ENCODE measurements around the gene PDZD8. TPM values are rescaled to one million over a fixed set of nuclear protein-coding genes. Genes with fewer than 3 reads are reported as not detected.
"Not testable (repeated sequence)": the region's sequence is repeated elsewhere in the genome, so short reads cannot be mapped to it uniquely, and the experiment has no call there.

PDZD8 gene
- total RNA-seq, 1 experiment from 2014 or later: 42.8 TPM

DNA sequence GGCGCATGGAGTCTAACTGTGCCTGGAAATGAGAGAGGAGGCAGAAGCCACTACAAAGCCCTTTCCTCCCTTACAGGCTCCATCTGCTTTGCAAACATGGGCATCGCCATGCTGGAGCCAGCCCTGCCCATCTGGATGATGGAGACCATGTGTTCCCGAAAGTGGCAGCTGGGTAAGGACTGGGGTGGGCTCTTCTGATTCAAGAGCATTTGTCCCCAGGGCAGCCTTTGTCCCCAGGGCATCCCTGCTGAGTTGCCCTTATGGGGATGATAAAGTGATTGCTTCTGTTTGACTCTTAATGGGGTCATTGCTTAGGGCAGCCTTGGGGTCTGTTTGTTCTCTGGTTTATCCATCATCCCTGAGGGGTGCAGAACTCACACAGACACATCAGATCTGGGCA, 117.5 kb downstream of the PDZD8 start:
- no peak for DNase-seq (ENCODE audit: extremely low read depth, low read depth)

DNA sequence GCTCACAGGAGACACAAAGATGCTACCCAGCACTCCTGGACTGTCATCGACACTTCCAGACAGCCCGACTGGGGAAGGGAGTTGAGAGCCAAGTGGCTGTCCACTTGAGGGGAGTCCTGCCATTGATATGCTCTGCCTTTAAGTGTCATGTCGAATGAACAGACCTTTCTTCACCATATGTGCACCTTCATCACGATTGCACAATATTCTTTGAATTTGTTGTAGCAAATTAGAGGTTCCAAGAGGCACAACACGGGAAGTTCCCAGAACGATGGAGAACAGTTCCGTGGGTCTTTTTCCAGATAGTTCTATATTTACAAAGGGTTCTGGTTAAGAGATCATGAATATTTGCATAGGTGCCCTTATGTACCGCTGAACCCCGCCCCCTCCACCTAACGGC, 118.3 kb downstream of the PDZD8 start:
- DNase-seq (ENCODE audit: extremely low read depth, low read depth): no peak

DNA sequence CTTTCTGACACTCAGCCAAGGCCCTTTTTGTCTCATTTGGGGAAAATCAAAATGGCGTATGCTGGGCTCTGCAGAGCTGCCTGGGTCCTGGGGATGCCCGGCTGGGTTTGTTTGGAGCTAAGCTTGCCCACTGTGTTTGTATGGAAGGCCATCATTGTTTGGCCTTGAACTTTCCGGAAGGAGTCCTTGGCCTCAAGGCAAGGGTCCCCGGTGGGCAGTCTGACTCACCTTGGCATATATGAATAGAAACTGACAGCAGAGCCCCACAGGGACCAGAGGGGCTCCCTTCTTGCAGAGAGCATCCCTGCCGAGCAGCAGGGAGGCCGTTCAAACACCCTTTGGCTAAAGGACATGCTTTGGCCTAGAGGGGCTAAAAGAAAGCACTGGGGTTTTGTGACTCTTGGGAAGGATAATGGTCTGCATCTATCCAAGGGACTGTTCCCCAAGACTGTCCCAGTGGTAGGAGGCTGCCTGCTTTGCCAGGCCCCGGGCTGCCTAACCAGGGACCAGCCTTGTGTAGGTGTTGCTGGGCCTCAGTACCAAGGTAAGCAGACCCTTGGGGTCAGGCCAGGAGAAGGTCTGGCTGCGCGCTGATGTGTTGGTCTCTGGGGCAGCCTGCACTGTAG, 119.3 kb downstream of the PDZD8 start:
- DNase-seq (ENCODE audit: extremely low read depth, low read depth): no peak

DNA sequence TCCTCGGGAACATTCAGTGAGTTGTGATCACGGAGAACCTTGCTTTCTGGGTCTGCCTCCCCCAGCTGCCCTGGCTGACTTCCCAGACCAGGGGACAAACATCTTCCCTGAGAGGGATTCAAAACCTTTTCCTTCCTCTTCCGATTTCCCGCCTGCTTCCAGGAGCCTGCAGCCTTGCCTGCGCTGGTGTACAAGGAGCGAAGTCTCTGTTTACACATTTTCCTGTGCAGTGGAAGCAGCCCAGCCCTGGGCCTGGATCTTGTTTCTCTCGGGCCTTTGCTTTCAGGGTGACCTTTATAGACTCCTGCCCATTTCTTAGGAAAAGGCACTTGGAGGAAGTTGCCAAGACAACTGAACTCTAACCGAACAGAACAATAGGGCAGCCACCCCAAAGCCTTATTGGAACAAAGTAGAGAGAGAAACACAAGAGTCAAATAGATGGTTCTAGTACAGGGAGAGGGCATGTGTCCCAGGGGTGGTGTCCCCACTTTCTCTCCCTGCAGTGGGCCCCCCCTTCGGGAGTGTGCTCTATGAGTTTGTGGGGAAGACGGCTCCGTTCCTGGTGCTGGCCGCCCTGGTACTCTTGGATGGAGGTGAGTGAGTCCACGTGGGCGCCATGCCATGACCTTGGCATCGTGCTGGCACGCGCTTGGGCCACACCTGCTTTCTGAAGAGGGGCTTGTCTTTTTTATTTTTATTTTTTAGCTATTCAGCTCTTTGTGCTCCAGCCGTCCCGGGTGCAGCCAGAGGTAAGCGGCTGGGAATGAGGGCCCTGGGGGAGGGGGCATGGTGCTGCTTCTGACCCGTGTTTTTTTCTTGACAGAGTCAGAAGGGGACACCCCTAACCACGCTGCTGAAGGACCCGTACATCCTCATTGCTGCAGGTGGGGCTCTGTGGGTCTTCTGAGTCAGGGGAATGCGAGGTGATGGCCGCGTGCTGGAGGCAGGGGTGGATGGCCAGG, 120.2 kb downstream of the PDZD8 start:
- DNase-seq (ENCODE audit: extremely low read depth, low read depth): no peak

DNA sequence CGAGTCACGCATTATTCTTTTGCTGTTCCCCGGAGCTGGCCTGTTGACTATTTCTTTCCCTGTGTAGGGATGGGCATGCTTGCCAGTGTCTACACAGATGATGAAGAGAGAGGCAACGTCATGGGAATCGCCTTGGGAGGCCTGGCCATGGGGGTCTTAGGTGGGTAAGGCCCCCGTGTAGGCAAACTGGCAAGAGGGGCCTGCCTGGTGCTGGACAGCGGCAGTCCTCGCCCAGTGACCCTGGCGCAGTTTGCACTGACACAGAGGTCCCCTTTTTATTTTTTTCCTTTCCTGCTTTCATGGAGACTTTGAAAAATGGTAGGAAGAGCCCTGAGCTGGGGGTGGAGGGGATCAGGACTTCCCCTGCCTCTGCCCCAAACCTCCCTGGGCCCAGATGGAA, 120.9 kb downstream of the PDZD8 start:
- no peak for DNase-seq (ENCODE audit: extremely low read depth, low read depth)

DNA sequence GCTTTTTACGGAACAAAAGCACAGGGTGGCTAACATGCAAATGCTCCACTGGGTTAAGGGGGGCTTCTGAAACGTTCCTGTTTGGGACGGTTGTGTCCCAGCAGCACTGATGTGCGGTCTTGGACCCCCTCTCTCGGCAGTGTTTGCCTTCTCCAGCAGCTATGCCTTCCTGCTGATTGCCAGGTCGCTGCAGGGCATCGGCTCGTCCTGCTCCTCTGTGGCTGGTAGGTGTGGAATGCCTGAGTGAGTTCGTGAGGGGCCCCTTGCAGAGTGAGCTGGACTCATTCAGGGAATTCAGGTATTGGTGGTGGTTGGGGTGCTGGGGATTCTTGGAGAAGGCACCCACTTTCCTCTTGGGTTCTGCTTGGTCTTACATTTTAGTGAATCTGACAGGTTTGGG, 121.3 kb downstream of the PDZD8 start:
- no peak for DNase-seq (ENCODE audit: extremely low read depth, low read depth)

DNA sequence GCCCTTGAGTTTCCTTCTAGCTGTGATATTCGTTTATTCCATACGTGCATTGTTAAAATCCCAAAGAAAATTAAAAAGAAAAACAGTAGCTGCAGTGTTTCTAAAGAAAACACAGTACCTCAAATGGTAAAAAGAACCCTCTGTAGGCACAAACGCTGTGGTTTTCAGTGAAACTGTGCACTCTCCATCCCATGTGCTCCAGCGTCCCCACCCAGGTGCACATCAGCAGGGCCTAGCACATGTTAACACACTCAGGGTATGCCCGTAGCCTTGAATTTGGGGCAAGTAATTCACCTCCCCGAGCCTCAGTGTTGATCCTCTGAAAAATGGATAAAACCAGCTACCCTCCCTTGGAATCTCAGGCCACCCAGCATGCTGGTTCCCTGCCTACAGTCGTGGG, 124.8 kb downstream of the PDZD8 start:
- DNase-seq (ENCODE audit: extremely low read depth, low read depth): no peak

DNA sequence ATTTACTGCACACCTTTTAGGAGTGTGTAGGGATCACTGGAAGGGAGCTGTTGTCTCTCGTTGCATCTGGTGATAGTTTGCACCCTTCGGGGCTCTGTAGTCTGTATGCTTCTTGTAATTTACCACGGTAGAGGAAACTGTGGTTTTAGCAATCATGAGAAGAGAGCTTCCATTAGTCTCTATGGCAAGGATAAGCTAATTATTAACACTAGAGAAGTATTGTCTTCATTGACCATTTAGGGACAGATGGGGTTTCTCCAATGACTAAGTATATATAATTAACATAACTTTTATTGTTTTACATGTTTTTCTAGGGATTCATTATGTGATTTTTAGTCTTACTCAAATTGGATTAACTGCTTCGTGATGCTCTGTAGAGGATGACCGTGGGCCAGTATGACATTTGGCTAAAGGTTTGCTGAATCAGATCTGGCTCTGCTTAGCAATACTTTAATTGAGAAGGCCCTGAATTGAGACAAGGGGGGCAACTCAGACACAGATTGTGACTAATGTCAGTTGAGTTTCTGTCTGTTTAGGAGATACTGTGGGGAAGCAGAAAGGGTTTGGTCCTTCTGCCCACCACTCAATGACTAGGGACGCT, 125.6 kb downstream of the PDZD8 start:
- no peak for DNase-seq (ENCODE audit: extremely low read depth, low read depth)

DNA sequence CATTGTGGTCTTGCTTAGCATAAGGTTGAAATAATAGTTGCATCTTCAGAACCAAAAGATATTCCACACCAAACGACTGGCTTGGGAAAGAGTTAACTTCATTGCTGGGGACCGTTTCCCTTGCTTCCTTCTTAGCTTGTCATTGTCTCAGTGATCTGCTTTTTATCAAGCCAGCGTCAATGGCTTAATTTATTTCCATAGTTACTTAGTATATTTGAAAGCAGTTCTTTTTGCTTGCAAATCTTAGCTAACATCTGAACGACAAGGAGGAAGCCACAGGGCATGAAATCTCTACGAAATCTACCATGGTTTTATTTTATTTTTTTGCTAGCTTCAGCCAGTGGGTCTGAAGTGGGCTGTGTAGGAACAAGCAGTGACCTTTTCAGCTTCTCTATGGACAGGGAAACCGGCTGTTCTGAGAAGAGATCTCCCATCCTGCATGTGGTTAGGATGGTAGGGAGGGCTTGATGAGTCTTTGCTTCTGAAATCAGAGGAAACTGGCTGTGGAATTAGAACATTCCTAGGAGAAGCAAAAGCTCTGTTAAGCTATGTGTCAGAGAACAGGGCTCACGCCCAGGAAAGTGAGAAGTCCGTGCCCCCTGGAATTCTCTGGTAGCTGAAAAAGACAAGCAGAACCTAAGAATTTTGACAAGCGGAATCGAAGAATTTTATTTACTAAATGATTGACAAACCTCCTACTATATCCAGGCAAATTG, 126.3 kb downstream of the PDZD8 start:
- no peak for DNase-seq (ENCODE audit: extremely low read depth, low read depth)

DNA sequence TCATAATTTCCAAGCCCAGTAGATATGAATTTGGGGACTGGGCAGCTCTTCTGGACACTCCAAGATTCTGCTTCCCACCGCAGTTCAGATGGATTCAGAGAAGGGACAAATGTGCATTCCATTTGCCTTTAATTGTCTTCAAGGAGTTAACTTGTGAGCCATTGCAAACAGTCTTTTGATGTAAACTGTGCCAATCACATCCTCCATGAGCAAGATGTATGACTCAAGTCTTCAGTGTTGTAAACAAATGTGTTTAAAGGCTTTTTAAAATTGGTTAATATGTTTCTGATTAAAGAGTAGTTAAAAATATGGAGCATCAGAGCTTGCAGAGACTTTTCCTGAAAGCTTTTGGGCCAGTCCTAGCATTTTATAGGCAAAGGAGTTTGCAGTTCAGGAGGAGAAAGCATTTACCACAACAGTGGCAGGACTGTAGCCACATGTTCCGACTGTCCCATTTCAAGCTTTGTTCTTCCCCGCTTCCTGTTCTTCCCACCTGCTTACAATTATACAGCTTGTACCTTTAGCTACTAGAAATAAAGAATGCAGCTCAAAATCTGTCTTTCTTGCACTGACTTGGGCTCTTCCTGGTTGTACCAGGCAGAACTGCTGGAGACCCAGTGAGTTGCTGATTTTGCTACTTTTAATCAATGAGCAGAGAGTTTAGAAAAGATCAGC, 128.1 kb downstream of the PDZD8 start:
- no peak for DNase-seq (ENCODE audit: extremely low read depth, low read depth)

DNA sequence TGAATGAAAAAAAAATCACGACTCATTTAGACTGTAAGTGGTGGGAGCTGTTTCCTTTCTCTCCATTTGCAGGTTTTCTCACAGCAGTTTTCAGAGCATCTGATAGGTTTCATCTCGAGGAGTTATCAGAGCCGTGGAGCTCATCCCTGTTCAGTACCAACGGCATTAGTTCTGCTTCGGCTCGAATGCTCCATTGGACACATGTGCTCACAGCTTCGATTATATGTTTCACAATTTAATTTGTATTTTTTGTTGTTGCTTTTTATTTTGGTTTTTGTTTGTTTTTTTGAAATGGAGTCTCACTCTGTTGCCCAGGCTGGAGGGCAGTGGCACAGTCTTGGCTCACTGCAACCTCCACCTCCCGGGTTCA, 132.8 kb downstream of the PDZD8 start:
- DNase-seq (ENCODE audit: extremely low read depth, low read depth): no peak

DNA sequence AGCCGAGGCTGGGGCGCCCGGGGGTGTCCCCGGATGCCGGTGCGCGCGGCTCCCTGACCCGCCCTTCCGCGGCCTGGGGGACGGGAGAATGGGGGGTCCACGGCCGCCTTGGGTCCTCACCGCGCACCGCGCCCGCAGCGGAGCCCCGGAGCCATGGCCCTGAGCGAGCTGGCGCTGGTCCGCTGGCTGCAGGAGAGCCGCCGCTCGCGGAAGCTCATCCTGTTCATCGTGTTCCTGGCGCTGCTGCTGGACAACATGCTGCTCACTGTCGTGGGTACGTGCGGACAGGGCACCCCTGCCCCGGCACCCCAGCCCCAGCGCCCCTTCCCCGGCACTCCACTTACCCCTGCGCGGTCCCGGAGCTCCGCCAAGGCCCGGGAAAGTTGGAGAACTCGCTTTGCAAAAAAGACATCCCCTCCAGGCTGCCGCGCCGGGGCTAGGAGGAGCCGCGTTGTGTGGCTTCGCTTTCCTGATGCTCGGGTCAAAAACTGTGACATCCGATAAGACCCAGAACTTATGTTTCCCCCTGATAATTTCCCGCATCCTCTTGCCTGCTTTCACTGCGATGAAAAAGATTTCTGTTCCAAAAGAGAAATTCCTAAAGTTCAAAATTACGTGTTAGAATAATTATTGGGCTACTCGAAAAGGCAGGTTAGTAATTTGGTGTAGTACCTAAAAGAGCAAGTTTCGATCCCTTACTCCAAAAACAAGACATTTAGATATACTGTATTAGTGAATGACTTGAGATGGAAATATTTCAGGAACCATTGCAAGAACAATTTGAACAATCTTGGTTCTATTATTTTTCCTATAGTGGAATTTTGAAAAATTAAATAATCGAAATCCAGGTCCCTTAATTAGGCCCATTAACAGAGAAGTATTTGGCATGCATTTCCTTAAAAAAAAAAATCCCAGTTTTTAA, 133.4 kb downstream of the PDZD8 start:
- no peak for DNase-seq (ENCODE audit: extremely low read depth, low read depth)

DNA sequence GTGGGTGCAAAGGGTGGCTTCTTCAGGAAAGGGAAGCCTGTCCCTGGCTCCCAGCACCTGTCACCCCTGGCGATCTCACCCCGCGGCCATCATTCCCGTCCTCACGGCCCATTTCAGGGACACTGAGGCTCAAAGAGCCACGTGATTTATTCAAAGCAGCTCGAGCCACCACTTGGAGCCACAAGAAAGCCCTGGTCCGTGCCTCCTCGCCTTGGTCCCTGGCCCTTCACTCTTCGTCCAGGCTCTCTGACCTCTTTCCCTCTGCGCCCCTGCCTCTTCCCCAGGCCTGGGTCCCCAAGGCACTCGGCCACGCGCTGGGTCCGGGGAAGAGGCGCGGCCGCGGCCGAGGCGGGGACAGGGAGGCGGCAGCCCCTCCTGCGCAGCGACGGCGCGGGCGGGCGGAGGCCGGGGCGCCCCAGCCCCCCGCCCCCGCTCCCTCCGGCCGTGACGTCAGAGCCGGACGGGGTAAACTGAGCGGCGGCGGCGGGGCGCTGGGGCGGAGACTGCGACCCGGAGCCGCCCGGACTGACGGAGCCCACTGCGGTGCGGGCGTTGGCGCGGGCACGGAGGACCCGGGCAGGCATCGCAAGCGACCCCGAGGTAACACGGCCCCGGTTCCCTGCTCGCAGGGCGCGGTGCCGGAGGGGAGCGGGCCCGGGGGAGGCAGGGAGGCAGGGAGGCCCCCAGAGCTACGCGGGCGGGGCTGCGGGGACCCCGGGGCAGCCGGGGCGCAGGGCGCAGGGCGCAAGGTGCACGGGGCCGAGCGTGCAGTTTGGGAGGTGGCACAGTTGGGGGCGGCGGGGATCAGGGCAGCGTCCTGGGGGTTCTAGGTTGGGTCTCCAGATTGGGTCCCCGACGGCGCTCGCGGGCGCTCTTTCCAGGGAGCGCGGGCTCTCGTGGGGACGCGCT, 134.4 kb downstream of the PDZD8 start, which contains the start of gene SLC18A2:
Gene SLC18A2, plus strand, starts transcription at position 494 of the 909 bp plus-strand sequence. CDS start 580 bp downstream, outside the sequence.
- DNase-seq (ENCODE audit: extremely low read depth, low read depth): no peak

DNA sequence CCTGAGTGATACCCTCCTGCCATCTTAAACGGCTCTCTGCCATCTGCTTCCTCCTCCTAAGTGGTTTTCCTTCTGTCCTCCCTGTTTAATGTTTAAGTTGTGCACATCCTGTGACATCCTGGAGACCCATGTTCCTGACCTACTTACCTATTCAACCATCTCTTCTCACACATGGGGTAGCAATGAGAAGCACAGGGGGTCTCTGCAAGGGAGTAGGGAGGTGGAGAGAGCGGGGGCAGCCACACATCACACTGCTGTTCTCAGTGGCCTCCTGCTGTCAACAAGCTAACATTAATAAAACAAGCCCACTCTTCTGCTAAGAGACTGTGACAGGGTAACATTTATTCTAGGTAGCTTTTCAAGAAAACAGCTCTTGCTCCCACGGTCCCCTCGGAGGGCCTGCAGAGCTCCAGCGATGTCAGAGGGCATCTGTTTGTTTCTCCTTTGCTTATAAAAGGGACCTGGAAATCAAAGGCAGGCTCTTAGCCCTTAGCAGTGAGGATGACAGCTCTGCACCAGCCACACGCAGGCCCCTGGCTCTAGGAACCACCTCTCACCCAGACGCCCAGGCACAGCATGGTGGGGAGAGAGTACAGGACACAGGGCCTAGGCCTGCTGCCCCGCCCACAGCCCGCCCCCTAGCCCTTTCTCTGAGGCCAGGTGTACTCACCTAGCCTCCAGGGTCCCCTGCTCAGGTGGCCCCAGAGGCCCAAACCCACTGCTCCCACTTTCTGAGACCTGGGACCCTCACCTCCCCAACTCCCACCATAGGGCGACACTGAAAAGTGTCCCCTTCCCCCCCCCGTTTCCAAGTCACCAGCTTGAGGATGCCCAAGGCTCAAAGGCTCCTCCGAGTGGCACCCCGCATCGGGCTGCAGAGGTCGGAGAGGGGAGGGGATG, 135.3 kb downstream of the PDZD8 start:
- DNase-seq (ENCODE audit: extremely low read depth, low read depth): no peak

DNA sequence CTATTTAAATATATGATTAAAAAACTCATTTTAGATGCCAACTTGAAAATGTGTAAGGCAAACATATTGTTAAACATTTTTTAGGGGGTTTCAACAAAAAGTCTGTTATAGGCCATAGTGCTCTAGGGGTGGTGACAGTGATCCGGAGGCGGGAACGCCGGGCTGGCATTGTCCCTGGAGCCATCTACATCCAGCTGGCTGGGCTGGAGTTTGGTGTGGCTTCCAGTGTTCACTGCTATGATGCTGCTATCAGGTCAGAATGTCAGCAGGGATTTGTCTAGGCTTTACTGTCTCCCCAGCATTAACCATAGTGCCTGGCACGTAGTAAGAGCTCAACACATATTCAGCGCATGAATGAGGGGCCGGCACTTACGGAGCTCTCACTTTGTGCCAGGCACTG, 136.2 kb downstream of the PDZD8 start:
- no peak for DNase-seq (ENCODE audit: extremely low read depth, low read depth)

DNA sequence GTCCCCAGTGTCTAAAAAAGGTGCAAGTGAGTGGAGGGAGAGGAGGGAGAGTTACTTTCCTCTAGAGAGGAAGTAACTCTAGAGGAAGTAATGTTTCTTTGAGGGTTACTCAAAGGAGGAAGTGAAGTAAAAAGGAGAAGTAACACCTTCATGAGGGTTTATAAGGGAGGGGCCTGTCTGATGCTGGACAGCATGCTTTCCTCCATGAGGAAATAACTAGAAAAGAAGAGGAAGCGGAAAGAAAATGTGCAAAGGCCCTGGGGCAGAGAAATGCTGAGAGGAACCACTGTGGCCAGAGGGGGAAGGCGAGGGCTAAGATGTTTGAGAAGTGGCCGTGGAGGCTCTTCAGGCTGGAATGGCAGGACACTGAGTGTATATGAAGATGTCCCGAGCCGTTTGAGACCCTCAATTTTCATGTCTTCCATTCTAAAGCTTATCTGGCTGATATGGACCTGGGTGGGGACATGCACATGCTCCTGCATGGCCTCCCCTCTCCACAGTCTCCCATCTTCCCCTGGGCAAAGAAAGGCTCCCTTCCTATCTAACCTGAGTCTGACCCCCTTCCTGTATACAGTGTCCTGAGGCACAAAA, 137.7 kb downstream of the PDZD8 start:
- no peak for DNase-seq (ENCODE audit: extremely low read depth, low read depth)

DNA sequence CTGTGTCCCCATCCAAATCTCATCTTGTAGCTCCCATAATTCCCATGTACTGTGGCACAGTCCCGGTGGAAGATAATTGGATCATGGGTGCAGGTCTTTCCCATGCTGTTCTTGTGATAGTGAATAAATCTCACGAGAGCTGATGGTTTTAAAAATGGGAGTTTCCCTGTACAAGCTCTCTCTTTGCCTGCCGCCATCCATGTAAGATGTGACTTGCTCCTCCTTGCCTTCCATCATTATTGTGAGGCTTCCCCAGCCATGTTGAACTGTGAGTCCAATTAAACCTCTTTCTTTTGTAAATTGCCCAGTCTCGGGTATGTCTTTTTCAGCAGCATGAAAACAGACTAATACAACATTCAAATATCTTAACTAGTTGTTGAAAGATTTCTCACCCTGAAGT, 145.1 kb downstream of the PDZD8 start:
- not testable (repeated sequence) for DNase-seq (ENCODE audit: extremely low read depth, low read depth)

Measured in NCI-H460 (cell line).